Small intestine (tissue), 7 donors: Measurements from ENCODE around the gene C1QTNF2. TPM values are rescaled to one million over a fixed set of nuclear protein-coding genes. Genes with fewer than 3 reads are reported as not detected.

ENCODE experiments used
- DNase-seq, 2 donors: peaks; one replicate each; pipeline versions ENCODE4 v3.0.0 to v3.0.0-alpha.2; 2013
- FAIRE-seq: peaks from 2 replicates; lab custom pipeline; 2012; peaks lifted over from hg19 to GRCh38; lab: Jason Lieb, UNC
- H3K27ac ChIP-seq, 3 donors: one replicate each; pipeline ENCODE4 v1.5.1; 2013; ENCODE audit warnings: low read length in 2 of 3, mild to moderate bottlenecking in 2 of 3, control low read depth in 1 of 3, inconsistent platforms in 1 of 3, low read depth in 1 of 3, moderate library complexity in 1 of 3
- H3K27me3 ChIP-seq, 3 donors: one replicate each; pipeline ENCODE4 v1.6.1; 2013; ENCODE audit warnings: low read length in 3 of 3, inconsistent platforms in 1 of 3; ENCODE audit not compliant: control insufficient read depth in 3 of 3, insufficient read depth in 3 of 3
- H3K36me3 ChIP-seq, 3 donors: one replicate each; pipeline ENCODE4 v1.6.1; 2013; ENCODE audit warnings: low read length in 3 of 3, inconsistent platforms in 1 of 3, low read depth in 1 of 3, mild to moderate bottlenecking in 1 of 3, moderate library complexity in 1 of 3; ENCODE audit not compliant: control insufficient read depth in 3 of 3, insufficient read depth in 2 of 3
- H3K4me1 ChIP-seq, 3 donors: one replicate each; pipeline ENCODE4 v1.6.1; 2013; ENCODE audit warnings: low read length in 2 of 3, inconsistent platforms in 1 of 3, low read depth in 1 of 3, mild to moderate bottlenecking in 1 of 3, moderate library complexity in 1 of 3; ENCODE audit not compliant: control insufficient read depth in 3 of 3, insufficient read depth in 2 of 3
- H3K4me3 ChIP-seq, 3 donors: one replicate each; pipeline ENCODE4 v1.5.1; 2013; ENCODE audit warnings: low read length in 3 of 3, control low read depth in 1 of 3, inconsistent platforms in 1 of 3, low read depth in 1 of 3, mild to moderate bottlenecking in 1 of 3, moderate library complexity in 1 of 3
- H3K9me3 ChIP-seq, 2 donors: one replicate each; pipeline ENCODE4 v1.6.1; 2013; ENCODE audit warnings: low read depth in 1 of 2, low read length in 1 of 2; ENCODE audit not compliant: control insufficient read depth in 2 of 2, insufficient read depth in 1 of 2
- WGBS, 3 donors: extraction: QIAGEN DNeasy Blood & Tissue Kit; methylation state at CpG; one replicate each; pipeline ENCODE4 v1.1.7; 2013; 5-methylcytosine and 5-hydroxymethylcytosine counted together
- polyA plus RNA-seq, 4 donors: library from polyadenylated mRNA; stranded (reverse) in 3 of 4; unstranded in 1 of 4; fragments of 200-250 nt in 3 of 4; fragments of 120-200 nt in 1 of 4; gene quantifications; one replicate each; pipeline versions ENCODE4 v1.2.1 to v1.2.3, GENCODE V29; 2013
- donor health status: healthy with polysubstance abuse.
- donor health status: control.
- donor health status: control.
- donor health status: Bipolar disorder and iron deficiency.
- donor health status: healthy.

C1QTNF2 gene
- polyA plus RNA-seq, 4 donors, result 0.27 to 1.7 (median 1.3) TPM; not detected in 1

DNA sequence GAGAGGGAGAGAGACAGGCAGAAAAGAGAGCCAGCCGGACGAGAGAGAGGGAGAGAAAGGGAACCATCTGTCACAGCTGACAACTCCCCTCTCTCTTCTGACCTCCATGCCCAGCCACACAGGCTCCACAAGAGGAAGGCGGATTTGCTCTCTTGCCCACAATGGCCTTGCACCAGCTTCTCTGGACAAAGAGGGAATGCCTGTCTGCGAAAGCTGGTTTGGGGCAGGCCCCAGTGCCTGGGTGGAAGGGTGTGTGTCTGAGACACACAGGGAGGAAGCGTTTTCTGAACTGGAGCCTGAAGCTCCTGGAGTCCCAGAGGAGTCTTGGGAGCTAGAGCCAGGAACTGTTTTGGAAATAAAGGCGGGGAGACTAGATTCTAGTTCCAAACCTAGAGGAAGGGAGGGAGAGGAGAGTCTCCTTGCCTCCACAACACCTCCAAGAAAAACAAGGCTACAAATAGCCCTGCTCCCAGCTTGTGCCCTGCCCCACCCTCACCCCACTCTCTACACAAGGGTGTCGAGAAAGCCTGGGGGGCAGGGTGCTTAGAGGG lies 12.5 kb downstream of the C1QTNF2 start:
- no peaks in the 10 kb centered on the region for H3K27me3 ChIP-seq
- peaks cover 0 to 7% (median 0%) of the 10 kb centered on the region in 3 donors for H3K36me3 ChIP-seq
- H3K27ac ChIP-seq, result peak overlapping the region in 1 of 3 donors; percentile 32
- 51 to 84% (median 79%) methylated on average over 6 to 7 of the region's 7 CpGs for WGBS, 3 donors
- peaks cover 2 to 25% (median 7%) of the 10 kb centered on the region in 3 donors for H3K4me1 ChIP-seq
- H3K9me3 ChIP-seq, result no peaks in the 10 kb centered on the region
- H3K4me3 ChIP-seq, result no peak overlapping the region
- no peak for DNase-seq
- no peak for FAIRE-seq

- Histone ChIP-seq H3K27me3 (no peaks in the 10 kb centered on the region), H3K27ac (peak overlapping the region in 1 of 3 donors; percentile 34), H3K9me3 (no peaks in the 10 kb centered on the region), H3K36me3 (peaks cover 0 to 7% (median 0%) of the 10 kb centered on the region in 3 donors), H3K4me1 (peaks cover 2 to 24% (median 7%) of the 10 kb centered on the region in 3 donors), H3K4me3 (no peak overlapping the region)
- FAIRE-seq (no peak), DNase-seq (no peak)
- 66 to 88% (median 78%) methylated on average over 7 of the region's 7 CpGs for WGBS, 3 donors
These were observed 13.0 kb downstream of the C1QTNF2 start for GRCh38 chr5:160357394-160357793.

DNA sequence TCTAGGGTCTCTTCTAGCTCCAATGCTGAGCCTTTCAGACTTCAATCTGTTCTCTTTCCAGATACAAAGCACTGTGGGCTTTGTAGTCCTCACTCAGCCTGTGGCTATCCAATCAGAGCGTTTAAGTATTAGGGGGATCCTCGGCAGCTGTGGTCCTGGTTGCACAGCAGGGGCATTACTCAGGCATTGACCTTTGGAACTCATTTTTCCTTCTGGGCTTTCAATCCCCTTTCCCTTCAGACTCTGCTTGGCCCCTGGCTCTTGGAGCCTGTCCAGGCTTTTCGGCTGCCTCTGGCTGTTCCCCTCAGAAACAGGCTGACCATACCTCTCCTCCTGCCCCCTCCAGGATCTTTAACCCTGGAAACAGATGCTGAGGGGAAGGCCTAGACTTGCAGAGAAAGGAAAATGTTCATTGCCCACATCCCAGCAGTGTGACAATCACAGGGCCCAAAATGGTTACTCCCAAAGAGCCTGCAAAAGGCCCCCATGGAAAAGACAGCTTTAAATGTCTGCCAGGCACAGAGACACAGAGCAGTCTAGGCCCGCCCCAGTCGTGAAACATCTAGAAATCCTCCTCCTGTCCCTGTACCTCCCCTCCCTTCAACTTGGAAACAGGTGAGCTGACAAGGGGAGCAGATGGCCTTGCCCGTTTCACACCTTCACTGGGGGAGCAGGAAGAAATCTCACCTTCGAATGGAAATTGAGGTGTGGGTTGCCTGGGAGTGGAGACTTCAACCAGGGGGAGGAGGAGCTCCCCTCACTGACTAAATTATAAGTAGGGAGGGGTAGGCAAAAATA lies 13.7 kb downstream of the C1QTNF2 start:
- H3K36me3 ChIP-seq, result peaks cover 0 to 7% (median 0%) of the 10 kb centered on the region in 3 donors
- WGBS, 3 donors, result 37 to 53% (median 40%) methylated on average over 7 of the region's 7 CpGs
- no peak overlapping the region for H3K4me3 ChIP-seq
- H3K27me3 ChIP-seq, result no peaks in the 10 kb centered on the region
- no peak for FAIRE-seq
- peaks cover 2 to 24% (median 7%) of the 10 kb centered on the region in 3 donors for H3K4me1 ChIP-seq
- DNase-seq, result peak in 1 of 2 donors; percentile 52
- H3K27ac ChIP-seq, result peak overlapping the region in 1 of 3 donors; percentile 34
- H3K9me3 ChIP-seq, result no peaks in the 10 kb centered on the region

- no peak for FAIRE-seq
- WGBS, 3 donors, result 86 to 94% (median 92%) methylated on average over 14 of the region's 14 CpGs
These were observed 15.8 kb downstream of the C1QTNF2 start for GRCh38 chr5:160354666-160355065.

DNA sequence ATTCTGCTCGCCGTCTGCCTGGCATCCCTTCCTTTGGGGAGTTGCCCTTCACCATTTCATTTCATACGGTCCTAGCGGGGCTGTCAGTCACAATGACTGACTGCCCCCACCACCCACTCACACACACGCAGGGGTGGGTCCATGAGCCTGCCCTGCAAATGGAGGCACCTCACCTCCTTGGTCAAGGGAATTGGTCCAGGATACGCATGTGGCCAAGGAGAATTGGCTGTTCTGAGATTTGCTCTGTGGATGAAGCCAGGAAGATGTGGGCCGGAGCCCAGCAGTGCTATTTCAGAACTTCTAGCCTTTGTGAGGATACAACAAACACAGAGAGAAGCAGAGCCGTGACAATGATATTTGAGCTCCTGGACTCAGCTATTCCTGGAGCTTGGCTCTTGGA lies 17.0 kb downstream of the C1QTNF2 start:
- Histone ChIP-seq H3K27me3 (no peaks in the 10 kb centered on the region), H3K4me1 (peaks cover 0 to 9% (median 2%) of the 10 kb centered on the region in 3 donors), H3K36me3 (peaks cover 0 to 7% (median 0%) of the 10 kb centered on the region in 3 donors), H3K4me3 (no peak overlapping the region), H3K9me3 (no peaks in the 10 kb centered on the region), H3K27ac (no peak overlapping the region)
- WGBS, 3 donors, result 86 to 93% (median 92%) methylated on average over 8 of the region's 8 CpGs
- FAIRE-seq (no peak), DNase-seq (no peak)

More at GRCh38 chr5:160354666-160355065, 15.8 kb downstream of the C1QTNF2 start:
- DNase-seq, result no peak
- Histone ChIP-seq H3K27ac (no peak overlapping the region), H3K27me3 (no peaks in the 10 kb centered on the region), H3K9me3 (no peaks in the 10 kb centered on the region), H3K4me1 (peaks cover 2 to 15% (median 5%) of the 10 kb centered on the region in 3 donors), H3K4me3 (no peak overlapping the region), H3K36me3 (peaks cover 0 to 7% (median 0%) of the 10 kb centered on the region in 3 donors)

- H3K27me3 ChIP-seq, result no peaks in the 10 kb centered on the region
- WGBS, 3 donors, result 92 to 96% (median 93%) methylated on average over 4 of the region's 4 CpGs
- DNase-seq (no peak), FAIRE-seq (no peak)
- no peak overlapping the region for H3K4me3 ChIP-seq
- H3K36me3 ChIP-seq, result peaks cover 0 to 7% (median 0%) of the 10 kb centered on the region in 3 donors
- no peaks in the 10 kb centered on the region for H3K9me3 ChIP-seq
- H3K4me1 ChIP-seq, result peaks cover 0 to 9% (median 2%) of the 10 kb centered on the region in 3 donors
- H3K27ac ChIP-seq, result no peak overlapping the region
These were observed 18.1 kb downstream of the C1QTNF2 start for GRCh38 chr5:160352308-160352707.

DNA sequence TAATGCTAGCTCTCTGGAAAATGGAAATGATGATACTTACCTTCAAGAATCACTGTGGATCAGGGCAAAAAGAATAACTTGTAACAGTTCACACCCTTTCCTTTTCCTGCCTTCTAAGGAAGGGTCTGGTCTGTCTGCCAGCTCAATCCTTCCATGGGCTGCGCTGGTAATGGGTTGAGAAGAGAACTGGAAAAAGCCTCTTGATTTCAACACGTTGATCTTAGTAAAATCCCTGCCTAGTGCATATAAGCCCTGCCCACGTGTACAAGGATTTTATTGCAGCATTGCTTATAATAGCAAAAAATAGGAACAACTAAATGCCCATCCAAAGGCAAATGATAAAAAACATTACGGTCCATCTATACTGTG lies 20.5 kb downstream of the C1QTNF2 start:
- WGBS, 3 donors, result 69 to 74% (median 69%) methylated on average over 4 of the region's 4 CpGs

DNA sequence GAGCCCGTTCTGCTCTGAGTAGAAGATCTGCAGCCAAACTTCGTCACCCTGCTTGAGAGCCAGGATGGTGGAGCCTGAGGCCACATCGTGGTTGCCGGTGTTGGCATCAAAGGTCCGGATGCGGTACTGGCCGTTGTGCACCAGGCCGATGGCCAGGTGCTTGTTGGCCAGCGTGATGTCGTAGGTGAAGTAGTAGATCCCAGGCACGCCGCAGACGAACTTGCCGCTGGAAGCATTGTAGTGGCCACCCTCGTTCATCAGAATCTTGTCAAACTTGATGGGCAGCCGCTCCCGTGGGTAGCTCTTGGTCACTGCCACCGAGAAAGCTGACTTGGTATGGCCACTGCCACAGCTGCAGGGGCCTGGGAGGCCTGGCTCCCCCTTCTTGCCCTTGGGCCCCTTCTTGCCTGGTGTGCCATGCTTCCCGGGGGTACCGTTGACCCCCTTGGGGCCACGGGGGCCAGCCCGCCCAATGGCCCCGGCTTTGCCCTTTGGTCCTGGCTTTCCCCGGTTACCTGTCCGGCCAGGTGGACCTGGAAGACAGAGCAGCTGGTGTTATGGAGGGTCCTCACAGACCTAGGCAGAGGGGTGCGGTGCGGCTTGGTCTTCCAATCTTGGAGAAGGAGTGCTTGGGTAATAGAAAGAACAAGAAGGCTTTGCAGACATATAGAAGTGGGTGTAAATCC lies 21.0 kb downstream of the C1QTNF2 start:
- Histone ChIP-seq H3K27ac (no peak overlapping the region), H3K27me3 (no peaks in the 10 kb centered on the region), H3K4me3 (no peak overlapping the region), H3K4me1 (peaks cover 0 to 13% (median 0%) of the 10 kb centered on the region in 3 donors), H3K36me3 (peaks cover 0 to 3% (median 0%) of the 10 kb centered on the region in 3 donors), H3K9me3 (no peaks in the 10 kb centered on the region)
- FAIRE-seq, result no peak
- 93 to 95% (median 93%) methylated on average over 27 of the region's 27 CpGs for WGBS, 3 donors
- no peak for DNase-seq

More for the DNA sequence above, 20.5 kb downstream of the C1QTNF2 start:
- no peaks in the 10 kb centered on the region for H3K9me3 ChIP-seq
- H3K27me3 ChIP-seq, result no peaks in the 10 kb centered on the region
- H3K4me1 ChIP-seq, result peaks cover 0 to 12% (median 0%) of the 10 kb centered on the region in 3 donors
- H3K4me3 ChIP-seq, result no peak overlapping the region
- H3K36me3 ChIP-seq, result peaks cover 0 to 6% (median 0%) of the 10 kb centered on the region in 3 donors
- H3K27ac ChIP-seq, result no peak overlapping the region
- FAIRE-seq (no peak), DNase-seq (no peak)
